Measurements from ENCODE around the gene BTN2A1.

- no peak for TF ChIP-seq CTCF (IDR thresholded peaks at IDR 0.05)
- TF ChIP-seq POLR2A (IDR thresholded peaks at IDR 0.05), result no peak
These were observed 25.0 kb upstream of the BTN2A1 start for GRCh38 chr6:26432627-26433201.
